HG03457 (cell line): ENCODE results near the gene CCDC107.

Experiments used
- ATAC-seq: cut with Tn5 transposase; IDR thresholded peaks from one replicate; pipeline ENCODE4 v1.9.1; 2021; ENCODE audit warnings: moderate number of reproducible peaks; ENCODE audit not compliant: unreplicated experiment

Gene CCDC107

DNA sequence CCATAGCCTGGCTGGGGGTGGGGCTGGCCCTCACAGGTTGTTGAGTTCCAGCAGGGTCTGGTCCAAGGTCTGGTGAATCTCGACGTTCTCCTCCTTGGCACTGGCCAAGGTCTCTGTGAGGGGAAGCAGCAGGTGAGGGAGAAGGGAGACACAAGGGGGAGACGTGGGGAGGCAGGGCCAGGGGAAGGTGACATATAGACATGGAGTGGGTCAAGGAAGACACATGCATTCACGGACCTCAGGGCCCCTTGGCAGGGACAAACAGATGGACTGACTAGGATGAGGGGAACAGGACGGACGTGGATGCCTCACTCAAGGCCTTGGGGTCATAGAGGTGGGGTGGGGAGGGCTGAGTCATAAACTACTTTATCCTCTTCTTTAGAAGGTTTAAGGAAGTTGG lies 24.0 kb downstream of the CCDC107 start:
- ATAC-seq: no peak

DNA sequence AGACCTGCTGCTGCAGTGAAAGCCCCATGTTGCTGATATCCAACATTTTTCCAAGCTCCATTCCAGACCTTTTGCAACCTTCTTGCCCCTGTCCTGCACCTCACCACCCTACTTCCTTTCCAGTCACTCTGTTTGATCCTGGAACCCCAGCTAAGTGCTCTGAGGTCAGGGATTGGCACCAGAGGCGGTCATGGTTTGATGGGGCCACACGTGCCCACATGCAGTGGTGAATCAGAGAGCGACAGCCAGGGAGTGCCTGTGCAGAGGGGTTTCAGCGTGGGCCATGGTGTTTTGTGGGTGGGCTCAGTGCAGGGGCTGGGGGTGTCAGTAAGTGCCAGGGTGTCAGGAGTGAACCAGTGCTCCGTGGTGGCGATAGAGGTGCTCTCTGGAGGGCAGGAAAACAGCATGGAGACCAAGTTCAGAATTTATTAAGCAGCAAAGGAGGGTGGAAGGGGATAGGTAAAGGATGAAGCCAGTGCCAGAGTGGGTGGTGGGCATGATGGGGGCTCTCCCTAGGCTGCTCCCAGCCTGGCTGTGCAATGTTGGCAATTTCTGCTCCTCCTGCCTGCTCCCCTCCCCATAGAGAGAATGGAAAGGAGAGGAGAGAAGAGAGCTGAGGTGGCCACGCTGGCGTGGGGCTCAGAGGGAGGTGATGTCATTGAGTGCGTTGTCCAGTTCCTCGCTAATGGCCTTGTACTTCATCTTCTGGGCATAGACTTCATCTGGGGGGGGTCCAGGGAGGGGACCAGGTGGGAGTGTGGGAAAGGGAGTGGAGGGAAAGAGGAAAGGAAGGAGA lies 24.6 kb downstream of the CCDC107 start:
- no peak for ATAC-seq

DNA sequence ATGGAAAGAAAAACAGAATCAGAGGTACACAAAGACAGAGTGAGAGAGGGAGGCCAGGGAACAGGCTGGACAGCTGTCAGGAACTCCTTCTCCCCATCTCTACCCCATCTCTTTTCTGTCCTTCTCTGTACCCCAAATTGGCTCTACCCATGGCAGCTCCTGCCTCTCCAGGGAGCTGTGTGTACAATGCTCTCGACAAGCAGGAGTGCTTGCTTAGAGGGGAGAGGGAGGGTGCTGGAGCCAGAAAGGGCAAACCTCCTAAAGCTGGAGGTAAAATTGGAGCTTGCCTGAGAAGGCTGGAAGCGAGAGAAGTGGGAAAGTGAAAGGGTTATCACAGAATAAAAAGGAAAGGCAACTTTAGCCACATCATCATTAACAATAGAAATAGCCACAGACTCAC lies 25.2 kb downstream of the CCDC107 start:
- no peak for ATAC-seq

DNA sequence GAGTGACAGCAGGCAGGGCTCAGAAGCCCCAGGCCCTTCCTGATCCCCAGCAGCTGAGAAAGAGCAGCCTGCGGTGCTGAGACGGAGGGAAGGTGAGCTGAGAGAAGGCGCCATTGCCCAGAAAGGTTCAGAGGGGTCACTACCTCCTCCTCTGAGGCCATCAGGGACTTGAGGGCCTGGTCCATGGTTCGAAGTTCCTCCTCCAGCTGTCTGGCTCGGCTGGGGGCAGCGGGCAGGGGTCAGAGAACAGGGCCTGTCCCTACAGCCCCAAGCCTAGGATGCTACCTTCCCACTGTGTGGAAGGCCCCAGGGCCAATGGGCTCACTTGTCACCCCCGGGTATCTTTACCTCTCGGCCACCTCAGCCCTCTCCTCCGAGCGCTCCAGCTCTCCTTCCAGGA lies 26.8 kb downstream of the CCDC107 start:
- ATAC-seq: no peak

DNA sequence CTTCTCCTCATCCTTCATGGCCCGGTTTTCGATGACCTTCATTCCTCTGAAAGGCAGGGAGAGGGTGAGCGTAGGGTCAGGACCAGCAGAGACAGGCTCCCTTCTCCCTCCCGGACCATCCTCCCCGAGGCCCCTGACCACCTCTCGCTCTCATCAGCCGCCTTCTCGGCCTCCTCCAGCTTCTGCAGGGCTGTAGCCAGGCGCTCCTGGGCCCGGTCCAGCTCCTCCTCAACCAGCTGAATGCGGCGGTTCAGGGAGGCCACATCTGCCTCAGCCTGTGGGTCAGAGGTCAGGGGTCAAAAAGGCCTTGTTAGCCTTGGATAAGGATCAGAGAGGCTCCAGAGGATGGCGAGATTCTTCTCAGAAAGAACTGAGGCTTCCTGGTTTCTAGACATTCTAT lies 27.4 kb downstream of the CCDC107 start:
- no peak for ATAC-seq

DNA sequence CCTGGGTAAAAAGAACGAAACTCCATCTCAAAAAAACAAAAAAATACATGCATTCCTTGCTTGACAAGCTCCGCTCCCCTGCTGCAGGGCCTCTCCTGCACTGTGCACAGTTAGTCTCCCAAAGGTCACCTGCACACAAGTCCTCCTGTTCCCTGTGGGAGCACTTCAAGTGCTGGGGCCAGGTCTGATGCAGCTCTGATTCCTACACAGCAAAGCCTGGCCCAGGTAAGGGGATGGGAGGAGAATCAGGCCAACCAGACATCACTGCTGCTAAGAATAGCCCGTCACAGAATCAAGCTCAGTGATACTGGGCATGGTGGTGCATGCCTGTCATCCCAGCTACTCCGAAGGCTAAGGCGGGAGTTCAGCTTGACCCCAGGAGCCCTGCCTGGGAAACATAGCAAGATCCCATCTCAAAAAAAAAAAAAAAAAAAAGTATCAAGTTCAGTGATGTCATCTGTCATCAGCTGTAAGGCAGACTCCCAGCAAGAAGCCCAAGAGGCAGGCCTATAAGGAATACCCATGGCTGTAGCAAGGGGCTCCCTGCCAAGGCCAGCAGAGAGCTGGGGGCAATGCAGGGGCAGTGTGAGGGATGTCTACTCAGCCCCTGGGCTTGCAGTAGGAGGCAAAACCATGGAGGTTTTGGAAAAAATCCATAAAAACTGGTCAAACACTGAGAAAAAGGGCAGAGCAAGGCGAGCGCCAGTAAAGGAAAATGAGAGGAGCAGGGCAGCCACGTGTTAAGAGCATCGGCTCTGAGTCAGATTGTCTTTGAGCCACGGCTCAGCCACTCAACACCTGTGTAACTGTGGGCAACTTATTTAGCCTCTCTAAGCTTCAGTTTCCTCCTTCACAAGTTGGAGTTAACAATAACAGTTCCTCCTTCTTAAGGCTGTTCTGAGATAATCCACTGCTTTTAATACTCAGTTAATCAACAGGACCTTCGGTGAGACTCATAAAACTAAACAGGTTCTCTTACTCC lies 28.4 kb downstream of the CCDC107 start:
- no peak for ATAC-seq

DNA sequence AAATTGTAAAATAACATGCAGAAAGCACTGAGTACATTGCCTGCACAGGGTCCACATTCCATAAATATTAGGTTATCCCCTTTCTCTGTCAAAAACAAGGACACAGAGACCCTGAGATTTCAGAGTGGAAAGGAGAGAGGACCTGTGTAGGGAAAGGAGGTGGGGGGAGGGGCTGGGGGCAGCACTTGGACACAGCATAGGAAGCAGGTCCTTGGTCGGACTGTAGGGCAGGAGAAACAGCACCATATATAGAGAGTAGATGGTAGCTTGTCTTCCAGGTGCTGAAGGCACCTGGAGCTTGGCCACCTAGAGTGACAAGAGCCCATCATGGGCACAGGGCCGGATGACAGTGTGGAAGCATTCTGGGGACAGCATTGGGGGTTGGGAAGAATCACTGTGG lies 29.2 kb downstream of the CCDC107 start:
- no peak for ATAC-seq

DNA sequence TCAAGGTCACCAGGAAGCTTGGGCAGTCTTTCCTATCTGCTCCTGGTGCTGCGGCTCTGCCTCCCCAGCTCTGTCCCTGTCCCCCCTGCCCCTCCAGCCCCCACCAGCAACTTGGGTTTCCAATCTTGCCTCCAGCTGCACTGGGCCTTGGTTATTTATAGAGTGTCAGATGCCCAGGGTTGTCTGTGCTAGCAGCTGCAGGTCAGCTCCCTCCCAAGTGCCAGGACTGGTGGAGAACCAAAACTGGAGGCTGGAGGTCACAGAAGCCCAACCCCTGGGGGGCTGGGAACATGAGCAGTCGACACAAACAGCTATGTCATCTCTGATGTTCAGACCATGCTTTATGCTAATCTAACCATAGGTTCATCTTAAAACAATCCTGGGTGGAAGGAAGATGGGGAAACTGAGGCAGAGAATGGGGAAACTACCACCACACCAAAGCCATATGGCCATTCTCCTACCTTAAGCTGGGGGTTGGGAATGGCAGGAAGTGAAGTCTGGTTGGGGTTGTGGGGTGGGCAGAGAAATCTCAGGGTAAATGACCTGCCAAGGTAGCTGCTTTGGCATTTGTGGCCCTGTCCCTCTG lies 30.0 kb downstream of the CCDC107 start:
- no peak for ATAC-seq

DNA sequence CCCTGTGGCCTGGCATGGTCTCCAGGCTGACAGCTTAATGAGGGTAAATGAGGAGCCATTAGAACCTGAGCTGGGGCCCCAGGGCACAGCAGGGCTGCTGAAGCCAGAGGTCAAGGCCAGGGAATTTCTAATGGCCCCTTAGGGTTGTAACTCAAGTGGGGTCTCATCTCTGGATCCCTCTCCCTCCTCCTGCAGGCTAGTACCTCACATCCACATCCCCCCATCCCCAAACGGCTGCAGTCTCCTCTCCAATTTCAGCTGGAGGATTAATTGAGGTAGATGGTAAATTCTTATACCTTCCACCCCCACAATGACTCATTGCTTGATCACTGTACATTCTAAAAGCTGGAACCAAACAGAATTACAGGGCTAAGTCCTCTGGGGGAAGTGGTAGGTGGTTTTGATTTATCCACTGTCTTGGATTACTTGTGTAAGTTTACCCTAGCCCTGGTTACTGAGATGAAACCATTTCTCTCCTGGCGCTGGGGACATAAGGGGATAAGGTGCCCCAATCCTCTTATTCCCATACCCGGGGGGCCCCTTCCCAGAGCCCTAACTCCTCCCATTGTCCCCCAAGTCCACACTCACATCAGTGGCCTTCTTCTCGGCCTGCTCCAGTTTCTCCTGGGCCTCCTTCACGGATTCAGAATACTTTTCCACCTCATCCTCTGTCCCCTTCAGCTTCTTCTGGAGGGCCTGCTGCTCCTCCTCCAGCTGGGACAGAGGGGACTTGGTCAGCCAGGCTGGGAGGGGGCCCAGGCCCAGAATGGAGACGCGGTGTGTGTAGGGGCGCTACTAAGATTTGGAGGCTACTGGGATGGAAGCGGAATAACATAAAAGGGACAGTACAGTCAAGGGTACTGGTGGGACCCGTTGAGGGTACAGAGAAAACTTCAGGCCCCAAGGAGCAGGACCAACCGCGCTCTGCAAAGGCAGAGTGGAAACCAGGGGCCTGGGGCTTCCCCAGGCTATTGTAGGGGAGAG lies 30.8 kb downstream of the CCDC107 start:
- no peak for ATAC-seq

DNA sequence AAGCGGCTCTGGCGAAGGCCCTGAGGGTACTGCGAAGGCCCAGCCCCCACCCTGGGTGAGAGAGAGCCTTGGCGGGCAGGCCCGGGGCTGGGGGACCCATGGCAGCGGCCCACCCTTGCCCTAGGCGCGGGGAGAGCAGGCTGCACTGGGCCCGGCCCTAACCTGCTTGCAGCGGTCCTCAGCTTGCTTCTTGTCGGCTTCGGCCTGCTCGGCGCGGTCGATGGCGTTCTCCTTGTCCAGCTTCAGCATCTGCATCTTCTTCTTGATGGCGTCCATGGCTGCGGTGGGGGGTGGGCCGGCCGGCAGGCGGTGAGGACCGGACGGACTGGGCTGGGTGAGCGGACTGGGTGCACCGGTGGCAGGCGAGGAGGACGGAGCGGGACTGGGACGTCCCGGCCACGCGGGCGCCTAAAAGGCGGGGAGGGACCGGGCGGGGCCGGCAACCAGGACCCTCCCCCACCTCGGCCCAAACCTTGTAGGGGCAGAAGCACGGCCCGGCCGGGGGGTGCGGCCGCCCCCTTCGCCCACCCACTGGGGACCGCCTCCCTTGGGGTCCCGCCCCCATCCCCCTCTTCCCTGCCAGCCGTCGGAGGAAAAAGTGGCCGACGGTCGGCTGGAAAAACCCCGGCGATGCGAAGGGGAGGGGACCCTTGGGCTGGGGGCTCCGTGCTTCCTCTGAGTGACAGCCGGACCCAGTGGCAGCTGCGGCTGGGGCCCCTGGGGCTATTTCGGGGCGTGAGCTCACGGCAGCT lies 31.6 kb downstream of the CCDC107 start, which contains the start of gene TPM2:
TSS of gene TPM2 (minus strand) at position 384 of the 752 bp plus-strand sequence. CDS start at position 276, 108 bp downstream.
- ATAC-seq: no peak

DNA sequence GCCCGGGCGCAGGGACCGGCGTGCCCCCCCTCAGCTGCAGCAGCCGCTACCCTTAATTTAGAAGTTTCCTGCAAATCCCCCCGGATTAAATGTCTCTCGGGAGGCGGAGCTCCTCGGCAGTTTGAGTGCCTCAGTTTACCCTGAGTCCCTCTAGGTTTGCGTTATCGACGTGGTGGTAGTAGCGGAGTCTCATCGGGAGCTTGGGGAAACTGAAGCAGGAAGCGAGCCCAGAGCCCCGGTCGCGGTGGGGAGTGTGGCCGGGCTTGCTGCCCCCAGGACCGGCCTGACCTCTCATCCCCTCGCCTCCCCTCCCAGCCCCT lies 32.2 kb downstream of the CCDC107 start:
- ATAC-seq: no peak

DNA sequence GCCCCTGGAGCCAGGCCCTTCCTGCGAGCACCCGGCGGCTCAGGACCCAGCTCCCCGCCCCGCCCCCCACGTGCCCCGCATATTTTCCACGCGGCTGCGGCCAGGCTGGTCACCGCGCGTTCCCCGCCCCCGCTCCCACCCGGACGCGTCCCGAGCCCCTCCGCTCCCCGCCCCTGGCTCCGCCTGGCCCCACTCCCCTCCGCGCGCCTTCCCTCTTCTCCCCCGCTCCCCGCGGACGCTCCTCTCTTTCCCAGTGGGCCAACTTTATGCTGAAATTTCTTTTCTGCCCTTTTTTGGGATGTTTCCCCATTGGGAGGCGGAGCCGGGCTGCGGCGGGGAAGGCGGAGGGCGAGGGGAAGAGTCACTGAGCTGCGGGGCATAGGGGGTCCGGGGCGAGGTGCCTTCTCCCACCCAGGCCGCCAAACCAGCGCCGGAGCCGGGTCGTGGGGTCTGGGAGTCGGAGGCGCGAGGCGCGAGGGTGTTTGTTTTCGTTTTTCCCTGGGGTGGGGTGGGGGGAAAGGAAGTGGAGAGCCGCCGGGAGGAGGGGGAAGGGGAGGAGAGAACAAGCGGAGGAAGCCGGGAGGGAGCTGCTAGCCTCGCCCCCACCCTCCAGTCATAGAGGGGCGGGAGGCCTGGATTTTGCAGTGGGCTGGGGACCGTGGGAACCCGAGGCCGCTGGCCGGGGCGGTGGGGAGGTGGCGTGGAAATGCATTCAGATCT lies 32.7 kb downstream of the CCDC107 start:
- no peak for ATAC-seq

DNA sequence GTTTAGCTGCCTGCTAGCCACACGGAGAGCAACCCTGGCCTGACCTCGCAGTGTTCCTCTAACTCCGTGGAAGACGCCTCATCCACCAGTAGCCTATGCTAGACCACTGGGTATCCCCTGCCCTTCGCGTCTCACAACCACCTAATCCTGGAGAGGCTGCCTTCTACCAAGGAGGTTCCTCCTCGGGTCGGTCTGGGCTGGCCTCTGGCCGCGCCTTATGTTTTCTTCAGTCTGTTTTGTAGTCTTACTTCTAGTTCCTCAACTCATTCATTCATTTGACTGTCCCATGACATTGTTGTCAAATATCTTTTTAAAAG lies 33.2 kb downstream of the CCDC107 start:
- no peak for ATAC-seq

DNA sequence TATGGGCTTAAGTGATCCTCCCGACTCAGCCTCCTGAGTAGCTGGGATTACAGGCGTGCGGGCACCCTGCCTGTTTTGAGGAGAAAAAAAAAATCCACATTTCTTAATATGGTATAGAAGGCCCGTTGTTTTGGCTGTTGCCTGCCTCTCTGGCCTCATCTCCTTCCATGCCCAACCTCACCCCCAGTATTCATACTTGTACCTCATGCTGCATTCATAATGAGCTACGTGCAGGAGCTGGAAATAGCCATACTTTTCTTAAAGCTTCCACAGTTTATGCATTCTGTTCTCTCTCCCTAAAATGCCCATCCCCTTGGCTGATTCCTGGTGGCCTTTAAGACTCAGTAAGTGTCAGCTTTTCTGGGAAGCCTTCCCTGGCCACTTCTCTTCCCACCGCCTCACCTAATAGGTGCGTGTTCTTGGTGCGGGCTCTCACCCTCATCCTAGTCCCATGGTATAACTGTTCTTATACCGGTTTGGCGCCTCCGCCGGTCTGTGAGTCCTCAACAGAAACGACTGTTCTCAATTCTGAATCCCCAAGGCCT lies 33.7 kb downstream of the CCDC107 start:
- no peak for ATAC-seq

DNA sequence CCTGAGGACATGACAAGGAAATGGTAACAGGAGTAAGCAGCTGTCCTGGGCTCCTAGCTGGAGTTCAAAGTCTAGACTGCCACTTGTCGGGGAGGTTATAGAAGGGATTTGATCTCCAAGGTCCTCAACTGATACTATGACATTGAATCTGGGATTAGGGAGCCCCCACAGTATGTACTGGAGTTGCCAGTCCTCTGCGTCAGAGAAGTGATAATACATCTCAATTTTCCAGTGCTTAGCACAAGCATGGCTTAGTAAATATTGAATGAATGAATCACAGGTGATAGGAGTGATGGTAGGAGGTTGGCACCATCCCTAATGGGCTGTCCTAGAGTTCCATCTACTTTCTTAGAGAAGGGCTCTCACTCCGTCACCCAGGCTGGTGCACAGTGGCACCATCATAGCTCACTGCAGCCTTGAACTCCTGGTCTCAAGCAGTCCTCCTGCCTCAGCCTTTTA lies 37.9 kb downstream of the CCDC107 start:
- no peak for ATAC-seq

DNA sequence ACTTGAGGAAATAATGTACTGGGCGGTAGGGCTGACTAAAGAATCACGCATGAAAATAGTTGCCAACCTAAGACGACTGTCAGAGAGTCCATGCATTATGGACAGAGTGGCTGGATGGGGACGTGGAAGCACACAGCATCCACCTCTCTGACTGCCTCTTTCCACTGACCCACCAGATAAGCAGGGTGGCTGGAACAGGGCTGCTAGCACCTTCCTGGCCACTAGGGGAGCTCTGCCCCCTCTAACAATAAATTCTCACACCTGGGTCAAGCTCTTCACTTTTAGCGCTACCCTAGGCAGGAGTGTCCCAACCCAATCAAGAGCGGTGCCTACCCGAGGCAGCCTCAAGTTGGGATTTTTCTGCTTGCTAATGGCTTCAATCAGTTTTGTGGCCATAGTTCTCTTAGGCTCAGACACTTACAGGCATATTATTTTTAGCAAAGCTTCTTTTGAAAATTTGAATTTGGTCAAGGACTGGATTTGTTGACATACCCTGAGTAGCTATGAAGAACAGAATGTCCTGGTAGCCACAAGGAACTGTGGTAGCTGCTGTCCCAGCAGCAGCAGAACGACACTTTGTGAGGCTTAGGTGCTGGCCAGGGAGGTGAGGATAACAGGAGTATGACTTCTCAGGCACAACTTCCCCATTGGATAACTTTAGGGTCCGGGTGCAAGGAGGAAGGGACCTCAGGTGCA lies 38.6 kb downstream of the CCDC107 start:
- no peak for ATAC-seq

DNA sequence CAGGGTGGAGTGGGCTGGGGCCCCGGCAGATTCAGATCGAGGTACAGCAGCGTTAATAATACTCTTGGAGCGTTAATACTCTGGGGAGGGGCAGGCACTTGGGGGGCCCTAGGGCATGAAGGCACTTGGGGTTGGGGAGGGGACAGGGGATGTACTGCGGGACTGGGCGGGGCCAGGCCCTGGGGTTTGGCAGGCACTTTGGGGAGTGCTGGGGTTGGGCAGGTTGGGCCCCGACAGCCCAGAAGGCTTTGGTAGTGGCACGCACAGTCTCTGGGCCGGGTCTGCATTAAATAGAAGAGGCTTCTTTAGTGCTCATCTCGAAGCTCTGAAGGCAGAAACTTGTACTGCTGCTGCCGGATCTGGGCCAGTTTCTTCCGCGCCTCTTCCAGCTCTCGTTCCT lies 39.4 kb downstream of the CCDC107 start:
- ATAC-seq: no peak

DNA sequence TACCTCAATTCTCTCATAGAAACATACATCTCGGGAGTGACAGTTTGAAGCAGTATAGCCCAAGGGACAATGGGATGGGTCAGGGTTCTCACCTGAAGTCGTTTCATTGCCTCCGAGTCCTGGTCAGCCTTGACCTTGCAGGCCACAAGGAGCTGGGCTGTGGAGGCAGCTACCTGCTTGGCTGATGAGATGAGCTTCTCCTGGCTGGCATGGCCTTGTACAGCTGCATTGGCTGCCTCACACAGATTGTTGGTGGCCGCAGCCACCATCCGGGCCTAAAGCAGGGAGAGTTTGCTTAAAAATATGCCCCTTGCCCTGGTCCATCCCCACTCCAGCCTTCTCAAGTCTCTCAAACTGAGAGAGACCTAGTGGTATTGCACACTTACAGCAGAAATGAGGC lies 40.1 kb downstream of the CCDC107 start:
- ATAC-seq: no peak
